ENCODE results near the gene THAP8.

The THAP8 gene

GRCh38 chr19:35990771-35991730, 63.0 kb downstream of the THAP8 start (continued):
- TF ChIP-seq ZNF645 (tag by site-specific recombination; IDR thresholded peaks at IDR 0.05) (0 out of 2 replicates have a peak, but pooled peaks have one; percentile 19), ZNF529 (tag by site-specific recombination; IDR thresholded peaks at IDR 0.05; ENCODE audit: insufficient replicate concordance) (no peak), ZSCAN30 (tag by site-specific recombination; IDR thresholded peaks at IDR 0.05) (no peak), KLF1 (tag by site-specific recombination; IDR thresholded peaks at IDR 0.05) (no peak), ZBTB26 (tag by site-specific recombination; optimal IDR thresholded peaks at IDR 0.05) (no peak), HOXC10 (CRISPR knock-in tag; IDR thresholded peaks at IDR 0.05) (no peak), ZNF549 (tag by site-specific recombination; IDR thresholded peaks at IDR 0.05) (no peak)

- H3K4me1 ChIP-seq (ENCODE audit: control insufficient read depth, insufficient read depth, low read length) = peaks cover 8% of the 10 kb centered on the region
- ChIA-PET POLR2A (no interaction called here), CTCF (interaction anchor here (0.6 to 1.2 kb wide), 5 partner anchors 10 to 1988 kb away, joined by 3 to 4 read pairs (median 3); no protein-coding TSS in a partner anchor)
- H3K36me3 ChIP-seq (ENCODE audit: control insufficient read depth in 2 of 2, insufficient read depth in 1 of 2, low read length in 2 of 2) = no peaks in the 10 kb centered on the region
- H3K4me3 ChIP-seq (ENCODE audit: low read depth, low read length) = no peak overlapping the region
- no peak overlapping the region for H3K27ac ChIP-seq (ENCODE audit: extremely low read depth, low read depth, low read length)
- no peaks in the 10 kb centered on the region for H3K9me3 ChIP-seq (ENCODE audit: control insufficient read depth, insufficient read depth, low read depth, low read length)
- TF ChIP-seq SALL2 (tag by site-specific recombination; IDR thresholded peaks at IDR 0.05; ENCODE audit: borderline replicate concordance) (no peak), GLIS1 (tag by site-specific recombination; IDR thresholded peaks at IDR 0.05) (no peak), PRDM2 (tag by site-specific recombination; IDR thresholded peaks at IDR 0.05; ENCODE audit: borderline replicate concordance) (no peak), ZNF561 (tag by site-specific recombination; IDR thresholded peaks at IDR 0.05; ENCODE audit: borderline replicate concordance) (no peak), ZNF266 (tag by site-specific recombination; IDR thresholded peaks at IDR 0.05; ENCODE audit: low read depth) (no peak), GLI2 (tag by site-specific recombination; IDR thresholded peaks at IDR 0.05; ENCODE audit: borderline replicate concordance, low read depth) (no peak), ZNF202 (tag by site-specific recombination; IDR thresholded peaks at IDR 0.05; ENCODE audit: borderline replicate concordance) (no peak), SCRT1 (tag by site-specific recombination; IDR thresholded peaks at IDR 0.05; ENCODE audit: borderline replicate concordance) (no peak), MEIS1 (CRISPR knock-in tag; IDR thresholded peaks at IDR 0.05; ENCODE audit: borderline replicate concordance) (no peak), ZBTB20 (tag by site-specific recombination; IDR thresholded peaks at IDR 0.05) (no peak), ZNF704 (tag by site-specific recombination; IDR thresholded peaks at IDR 0.05) (no peak), ZFHX2 (tag by site-specific recombination; conservative IDR thresholded peaks at IDR 0.05) (peak; percentile 37), ZNF585B (tag by site-specific recombination; IDR thresholded peaks at IDR 0.05) (no peak), ZNF837 (tag by site-specific recombination; IDR thresholded peaks at IDR 0.05) (no peak), EGR2 (tag by site-specific recombination; IDR thresholded peaks at IDR 0.05; ENCODE audit: low read depth) (peak; percentile 46; the same call in 1 of the 2 replicates), ZSCAN4 (tag by site-specific recombination; IDR thresholded peaks at IDR 0.05) (no peak)
Measured at GRCh38 chr19:35990156-35990555, 63.9 kb downstream of the THAP8 start.

All from HEK293 (cell line).